ENCODE results near the gene GLB1L2.

- TF ChIP-seq GATA2 (IDR thresholded peaks at IDR 0.05; ENCODE audit: low read depth, low read length) = no peak
- no peak for TF ChIP-seq GATA3 (IDR thresholded peaks at IDR 0.05; ENCODE audit: low read depth, low read length)
Measured at GRCh38 chr11:134364261-134364660, 32.5 kb downstream of the GLB1L2 start.
